Stimulated activated CD4-positive, alpha-beta T cell treated with anti-CD3 and anti-CD28 coated beads, Interleukin-2, amount 100 ng/mL, for 24 hours (primary cell): Measurements from ENCODE around the gene POMC.
A peak's percentile ranks its signal among the peaks of the same experiment; 100 is the strongest.
"Not testable (repeated sequence)": the region's sequence is repeated elsewhere in the genome, so short reads cannot be mapped to it uniquely, and the experiment has no call there.

Source experiments
- DNase-seq, 2 donors: peaks; one replicate each; pipeline ENCODE4 v3.0.0-alpha.2; 2020

POMC gene

GRCh38 chr2:25132299-25132635 is 36.1 kb downstream of the POMC start:
- DNase-seq = no peak

GRCh38 chr2:25131567-25132298 is 36.6 kb downstream of the POMC start:
- peak; percentile 30 to 32 for DNase-seq

- DNase-seq = no peak
These were observed 37.2 kb downstream of the POMC start for GRCh38 chr2:25131253-25131566.

GRCh38 chr2:25129901-25130520 is 38.4 kb downstream of the POMC start:
- no peak for DNase-seq

- no peak for DNase-seq
These were observed 40.7 kb downstream of the POMC start for GRCh38 chr2:25127646-25128045.

- not testable (repeated sequence) for DNase-seq
These were observed 41.3 kb downstream of the POMC start for GRCh38 chr2:25127071-25127470.

- DNase-seq = no peak
These were observed 42.4 kb downstream of the POMC start for GRCh38 chr2:25125976-25126375.

GRCh38 chr2:25125189-25125588 is 43.2 kb downstream of the POMC start:
- DNase-seq = no peak

GRCh38 chr2:25123682-25124081 is 44.7 kb downstream of the POMC start:
- DNase-seq = no peak

- no peak for DNase-seq
These were observed 46.0 kb downstream of the POMC start for GRCh38 chr2:25122367-25122766.

GRCh38 chr2:25119263-25119662 is 49.1 kb downstream of the POMC start:
- no peak for DNase-seq

GRCh38 chr2:25116956-25117355 is 51.4 kb downstream of the POMC start:
- no peak for DNase-seq

- DNase-seq = no peak
These were observed 52.5 kb downstream of the POMC start for GRCh38 chr2:25115902-25116301.

- no peak for DNase-seq
These were observed 53.0 kb downstream of the POMC start for GRCh38 chr2:25115249-25115883.

GRCh38 chr2:25112113-25112512 is 56.3 kb downstream of the POMC start:
- DNase-seq = no peak
